ENCODE results near the gene TLE6. TPM values are rescaled to one million over a fixed set of nuclear protein-coding genes. Genes with fewer than 3 reads are reported as not detected.
"Not testable (repeated sequence)": the region's sequence is repeated elsewhere in the genome, so short reads cannot be mapped to it uniquely, and the experiment has no call there.

TLE6 gene
- 1 to 10 TPM; 4.4 to 5.4 TPM for total RNA-seq

- Mint-ChIP-seq H3K27me3 (peaks cover 19% of the 10 kb centered on the region), H3K27ac (peak within 1 kb of the TSS; percentile 96), H3K36me3 (peaks cover 1% of the 10 kb centered on the region), H3K4me3 (peak within 1 kb of the TSS; percentile 99), H3K9me3 (no peaks in the 10 kb centered on the region), H3K4me1 (peaks cover 16% of the 10 kb centered on the region)
- POLR2A ChIA-PET, result interaction anchor here (0.6 to 2.2 kb wide), 7 partner anchors 27 to 458 kb away, joined by 3 to 12 read pairs (median 4); no protein-coding TSS in a partner anchor
- peak; percentile 100 for ATAC-seq (ENCODE audit: low read depth)
- peak; percentile 94 for DNase-seq
Measured at GRCh38 chr19:2977001-2977745, at the start of gene TLE6. Gene TLE6, plus strand, starts transcription at chr19:2977564. Its CDS starts 670 bp downstream, at chr19:2978234.

DNA sequence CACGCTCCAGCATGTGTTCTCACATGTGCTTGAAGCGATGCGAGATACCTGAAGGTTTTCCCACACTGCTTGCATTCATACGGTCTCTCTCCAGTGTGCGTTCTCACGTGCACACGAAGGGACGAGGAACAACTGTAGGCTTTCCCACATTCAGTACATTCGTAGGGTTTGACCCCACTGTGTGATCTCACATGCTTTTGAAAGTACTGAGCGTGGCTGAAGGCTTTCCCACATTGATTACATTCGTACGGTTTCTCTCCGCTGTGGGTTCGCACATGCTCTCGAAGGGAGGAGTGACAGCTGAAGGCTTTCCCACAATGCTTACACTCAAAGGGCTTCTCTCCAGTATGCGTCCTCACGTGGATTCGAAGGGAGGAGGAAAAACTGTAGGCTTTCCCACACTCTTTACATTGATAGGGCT, 43.9 kb upstream of the TLE6 start:
- Mint-ChIP-seq H3K27ac (no peak overlapping the region), H3K9me3 (peaks cover 32% of the 10 kb centered on the region), H3K4me1 (no peaks in the 10 kb centered on the region), H3K27me3 (no peaks in the 10 kb centered on the region), H3K4me3 (no peak overlapping the region), H3K36me3 (peaks cover 65% of the 10 kb centered on the region)
- ATAC-seq (ENCODE audit: low read depth) (no peak), DNase-seq (no peak)
- POLR2A ChIA-PET, result interaction anchor here (0.7 kb wide), 1 partner anchor 14 kb away, joined by 3 read pairs; no protein-coding TSS in a partner anchor

DNA sequence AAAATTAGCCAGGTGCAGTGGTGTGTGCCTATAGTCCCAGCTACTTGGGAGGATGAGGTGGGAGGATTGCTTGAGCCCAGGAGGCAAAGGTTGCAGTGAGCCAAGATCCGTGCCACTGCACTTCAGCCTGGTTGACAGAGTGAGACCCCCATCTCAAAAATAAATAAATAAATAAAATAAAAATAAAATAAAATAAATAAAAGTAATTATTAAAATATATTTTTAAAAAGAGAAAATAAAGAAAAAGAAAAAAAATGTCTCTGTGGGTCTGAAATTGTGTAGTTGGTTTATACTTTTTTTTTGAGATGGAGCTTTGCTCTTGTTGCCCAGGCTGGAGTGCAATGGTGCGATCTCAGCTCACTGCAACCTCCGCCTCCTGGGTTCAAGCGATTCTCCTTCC, 41.5 kb upstream of the TLE6 start:
- H3K4me3 Mint-ChIP-seq; H3K27ac Mint-ChIP-seq; POLR2A ChIA-PET; DNase-seq; H3K27me3 Mint-ChIP-seq; H3K4me1 Mint-ChIP-seq; ATAC-seq (ENCODE audit: low read depth): not testable (repeated sequence)
- H3K36me3 Mint-ChIP-seq, result peaks cover 66% of the 10 kb centered on the region
- H3K9me3 Mint-ChIP-seq, result peaks cover 27% of the 10 kb centered on the region

DNA sequence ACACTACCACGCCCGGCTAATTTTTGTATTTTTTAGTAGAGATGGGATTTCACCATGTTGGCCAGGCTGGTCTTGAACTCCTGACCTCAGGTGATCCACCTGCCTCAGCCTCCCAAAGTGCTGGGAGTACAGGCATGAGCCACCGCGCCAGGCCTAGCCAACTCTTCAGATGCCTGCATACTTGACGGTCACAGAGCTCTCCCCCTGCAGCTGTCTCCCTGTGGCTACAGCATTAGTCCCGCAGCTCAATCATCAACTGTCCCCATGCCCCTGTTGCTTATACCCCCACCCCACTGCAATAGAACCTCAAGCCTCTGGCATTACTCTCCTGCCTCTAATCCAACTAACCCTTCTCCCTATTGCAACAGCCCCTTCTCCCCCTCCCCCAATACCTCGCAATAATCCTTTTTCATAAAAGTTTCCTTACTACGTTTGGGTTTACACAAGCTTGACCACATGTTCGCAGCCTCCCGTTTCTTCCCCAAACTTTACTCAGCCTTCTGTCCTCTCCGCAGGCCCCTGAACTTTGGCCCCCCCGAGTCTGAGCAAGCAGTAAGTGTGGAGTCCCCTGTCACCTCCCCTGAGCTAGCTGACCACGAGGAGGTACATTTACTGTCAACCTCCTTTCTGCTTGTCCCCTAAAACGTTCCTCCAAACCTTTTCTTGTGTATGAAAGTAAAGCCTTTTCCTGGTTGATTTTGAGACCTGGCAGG, 34.3 kb upstream of the TLE6 start:
- Mint-ChIP-seq H3K27ac (no peak overlapping the region), H3K36me3 (peaks cover 11% of the 10 kb centered on the region), H3K4me1 (peaks cover 18% of the 10 kb centered on the region), H3K27me3 (no peaks in the 10 kb centered on the region), H3K9me3 (no peaks in the 10 kb centered on the region), H3K4me3 (peak overlapping the region; percentile 31)
- DNase-seq (no peak), ATAC-seq (ENCODE audit: low read depth) (no peak)
- POLR2A ChIA-PET, result no interaction called here

GRCh38 chr19:2944403-2944774, 33.0 kb upstream of the TLE6 start:
- no peak for ATAC-seq (ENCODE audit: low read depth)
- Mint-ChIP-seq H3K4me1 (peaks cover 23% of the 10 kb centered on the region), H3K27ac (peak overlapping the region; percentile 99), H3K4me3 (peak overlapping the region; percentile 95), H3K9me3 (no peaks in the 10 kb centered on the region), H3K36me3 (peaks cover 6% of the 10 kb centered on the region), H3K27me3 (no peaks in the 10 kb centered on the region)
- DNase-seq, result no peak
- POLR2A ChIA-PET, result interaction anchor here (1.0 to 1.2 kb wide), 2 partner anchors 44 to 103 kb away, joined by 3 to 4 read pairs; partner anchors contain the start of genes ZNF555 and ZNF57

DNA sequence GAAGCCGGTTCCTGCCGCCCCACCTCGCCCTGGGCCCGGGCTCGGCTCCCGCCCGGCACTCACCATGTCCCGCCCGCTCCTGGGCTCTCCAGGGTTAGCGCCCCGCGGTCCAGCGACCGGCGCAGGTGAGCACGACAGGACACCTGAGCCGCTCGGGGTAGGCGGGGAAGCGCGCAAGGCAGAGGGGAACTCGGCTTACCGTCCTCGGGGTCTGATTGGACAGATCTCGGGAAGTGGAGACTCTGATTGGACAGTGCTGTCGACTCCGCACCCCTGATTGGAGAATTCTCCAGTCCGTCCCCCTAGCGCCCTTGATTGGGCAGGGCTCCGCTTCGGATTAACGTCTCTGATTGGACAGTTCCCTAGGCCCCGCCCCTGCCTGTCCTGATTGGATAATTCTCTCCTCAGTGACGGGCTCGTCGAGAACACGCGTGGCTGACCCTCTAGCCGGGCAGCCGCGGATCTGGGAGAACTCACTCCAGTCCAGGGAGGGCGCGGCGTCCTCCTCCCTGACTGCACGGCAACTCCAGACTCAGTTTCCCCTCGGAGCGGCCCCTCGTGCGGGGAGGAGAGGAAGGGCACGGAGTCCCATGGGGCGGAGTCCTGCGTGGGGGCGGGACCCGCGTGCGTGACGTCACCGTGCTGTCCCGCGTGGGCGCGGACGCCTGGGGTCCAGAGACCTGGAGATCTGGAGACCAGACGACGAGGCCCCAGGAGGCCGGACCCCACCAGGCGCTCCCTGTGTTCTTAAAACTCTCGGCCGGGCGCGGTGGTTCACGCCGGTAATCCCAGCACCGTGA, 32.4 kb upstream of the TLE6 start, which contains the start of gene ZNF77:
TSS of gene ZNF77 (minus strand) at position 197 of the 800 bp plus-strand sequence. CDS start at position 66, 131 bp downstream.
- no peaks in the 10 kb centered on the region for H3K27me3 Mint-ChIP-seq
- POLR2A ChIA-PET, result interaction anchor here (1.0 to 1.2 kb wide), 2 partner anchors 44 to 104 kb away, joined by 3 to 4 read pairs; partner anchors contain the start of genes ZNF555 and ZNF57
- DNase-seq (peak; percentile 96), ATAC-seq (ENCODE audit: low read depth) (peak; percentile 99)
- peaks cover 3% of the 10 kb centered on the region for H3K36me3 Mint-ChIP-seq
- H3K4me1 Mint-ChIP-seq, result peaks cover 29% of the 10 kb centered on the region
- no peaks in the 10 kb centered on the region for H3K9me3 Mint-ChIP-seq
- peak within 1 kb of the TSS; percentile 99 for H3K27ac Mint-ChIP-seq
- H3K4me3 Mint-ChIP-seq, result peak within 1 kb of the TSS; percentile 95

DNA sequence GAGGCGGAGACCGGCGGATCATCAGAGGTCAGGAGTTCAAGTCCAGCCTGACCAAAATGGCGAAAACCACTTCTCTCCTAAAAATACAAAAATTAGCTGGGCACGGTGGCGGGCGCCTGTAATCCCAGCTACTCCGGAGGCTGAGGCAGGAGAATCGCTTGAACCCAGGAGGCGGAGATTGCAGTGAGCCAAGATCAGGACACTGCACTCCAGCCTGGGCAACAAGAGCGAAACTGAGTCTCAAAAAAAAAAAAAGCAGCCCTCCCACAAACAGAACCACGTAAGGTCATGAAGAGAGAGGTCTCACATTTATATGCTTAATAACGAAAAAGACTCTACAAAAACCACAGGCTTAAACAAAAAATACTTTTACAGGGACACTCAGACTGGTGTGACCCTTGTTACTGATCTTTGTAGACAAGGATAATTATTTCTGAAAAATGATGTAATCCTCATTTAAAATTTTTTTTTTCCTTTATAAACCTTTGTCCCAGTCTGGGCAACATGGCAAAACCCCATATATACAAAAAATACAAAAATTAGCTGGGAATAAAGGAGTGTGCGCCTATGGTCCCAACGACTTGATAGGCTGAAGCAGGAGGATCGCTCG, 31.7 kb upstream of the TLE6 start:
- H3K9me3 Mint-ChIP-seq, result no peaks in the 10 kb centered on the region
- peak overlapping the region; percentile 99 for H3K27ac Mint-ChIP-seq
- ATAC-seq (ENCODE audit: low read depth) (no peak), DNase-seq (no peak)
- peak overlapping the region; percentile 95 for H3K4me3 Mint-ChIP-seq
- POLR2A ChIA-PET, result interaction anchor here (1.2 kb wide), 1 partner anchor 105 kb away, joined by 4 read pairs; the partner anchor contains the start of gene ZNF555
- H3K4me1 Mint-ChIP-seq, result peaks cover 29% of the 10 kb centered on the region
- no peaks in the 10 kb centered on the region for H3K27me3 Mint-ChIP-seq
- H3K36me3 Mint-ChIP-seq, result peaks cover 3% of the 10 kb centered on the region

- DNase-seq (no peak), ATAC-seq (ENCODE audit: low read depth) (peak; percentile 5)
- POLR2A ChIA-PET, result interaction anchor here (0.6 to 1.7 kb wide), 7 partner anchors 27 to 213 kb away, joined by 3 to 14 read pairs (median 8); partner anchors contain the start of genes TLE5, TLE6 and ZNF57
- Mint-ChIP-seq H3K9me3 (no peaks in the 10 kb centered on the region), H3K4me1 (peaks cover 24% of the 10 kb centered on the region), H3K4me3 (peak overlapping the region; percentile 91), H3K36me3 (peaks cover 3% of the 10 kb centered on the region), H3K27ac (peak overlapping the region; percentile 93), H3K27me3 (peaks cover 3% of the 10 kb centered on the region)
Measured at GRCh38 chr19:2949939-2950285, 27.5 kb upstream of the TLE6 start.

DNA sequence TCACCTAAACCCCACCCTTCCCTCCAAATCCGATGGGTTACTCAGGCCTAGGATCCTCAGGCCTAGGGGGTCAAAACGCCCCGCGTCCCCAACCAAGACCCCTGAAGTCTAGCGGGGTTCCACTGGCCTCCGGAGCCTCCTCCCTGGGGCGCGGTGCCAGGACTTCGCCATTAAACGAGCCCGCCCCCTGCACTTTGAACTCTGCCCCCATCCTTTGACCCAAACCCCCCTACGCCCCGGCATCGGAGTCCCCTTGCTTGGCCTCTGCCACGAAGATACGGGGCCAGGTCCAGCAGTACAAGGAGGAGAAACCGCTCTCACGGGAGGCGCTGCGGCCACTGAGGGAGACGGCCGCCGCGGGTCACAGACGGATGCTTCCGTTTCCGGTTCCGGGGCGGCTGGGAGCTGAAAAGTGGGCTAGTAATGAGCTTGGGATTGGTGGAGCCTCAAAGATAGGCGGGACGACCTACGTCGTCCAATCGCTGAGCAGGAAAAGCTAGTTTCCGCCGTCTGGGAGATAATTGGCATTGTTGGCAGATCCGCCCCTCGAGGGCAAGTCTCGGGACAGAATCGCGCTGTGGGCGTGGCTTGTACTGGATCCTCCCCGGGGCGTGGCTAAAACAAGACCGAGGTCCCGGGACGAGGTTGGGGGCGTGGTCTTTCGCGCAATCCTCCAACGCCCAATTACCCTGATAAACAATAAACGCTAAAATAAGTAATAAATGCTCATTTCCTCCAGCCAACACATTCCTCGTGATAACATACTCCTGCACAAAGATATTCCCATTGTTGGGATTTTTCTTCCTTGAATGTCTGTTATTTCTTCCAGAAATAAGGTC, 26.9 kb upstream of the TLE6 start:
- ATAC-seq (ENCODE audit: low read depth) (peak; percentile 98), DNase-seq (peak; percentile 99)
- POLR2A ChIA-PET, result interaction anchor here (0.6 to 1.7 kb wide), 14 partner anchors 27 to 632 kb away, joined by 3 to 14 read pairs (median 4); partner anchors contain the start of genes TLE5, TLE6 and ZNF57
- peaks cover 3% of the 10 kb centered on the region for H3K36me3 Mint-ChIP-seq
- peaks cover 3% of the 10 kb centered on the region for H3K27me3 Mint-ChIP-seq
- peak overlapping the region; percentile 91 for H3K4me3 Mint-ChIP-seq
- H3K4me1 Mint-ChIP-seq, result peaks cover 24% of the 10 kb centered on the region
- no peaks in the 10 kb centered on the region for H3K9me3 Mint-ChIP-seq
- peak overlapping the region; percentile 93 for H3K27ac Mint-ChIP-seq

- Mint-ChIP-seq H3K4me1 (peaks cover 14% of the 10 kb centered on the region), H3K9me3 (no peaks in the 10 kb centered on the region), H3K27ac (no peak overlapping the region), H3K4me3 (no peak overlapping the region), H3K36me3 (peaks cover 3% of the 10 kb centered on the region), H3K27me3 (peaks cover 4% of the 10 kb centered on the region)
- no peak for DNase-seq
- POLR2A ChIA-PET, result no interaction called here
- no peak for ATAC-seq (ENCODE audit: low read depth)
Measured at GRCh38 chr19:2952953-2953481, 24.3 kb upstream of the TLE6 start.

DNA sequence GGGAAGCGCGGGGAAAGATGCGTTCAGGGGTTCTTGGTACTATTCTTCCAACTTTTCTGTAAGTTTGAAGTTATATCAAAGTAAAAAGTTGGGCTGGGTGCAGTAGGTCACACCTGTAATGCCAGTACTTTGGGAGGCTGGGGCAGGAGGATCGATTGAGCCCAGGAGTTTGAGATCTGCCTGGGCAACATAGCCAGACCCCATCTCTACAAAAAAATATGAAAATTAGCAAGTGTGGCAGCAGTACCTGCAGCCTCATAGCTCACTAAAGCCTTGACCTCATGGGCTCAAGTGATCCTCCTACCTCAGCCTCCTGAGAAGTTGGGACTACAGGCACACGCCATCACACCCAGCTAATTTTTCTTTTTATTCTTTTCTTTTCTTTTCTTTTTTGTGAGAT, 20.2 kb upstream of the TLE6 start:
- H3K36me3 Mint-ChIP-seq, result no peaks in the 10 kb centered on the region
- H3K9me3 Mint-ChIP-seq, result no peaks in the 10 kb centered on the region
- ATAC-seq (ENCODE audit: low read depth), result no peak
- H3K4me1 Mint-ChIP-seq, result peaks cover 5% of the 10 kb centered on the region
- no peak overlapping the region for H3K4me3 Mint-ChIP-seq
- POLR2A ChIA-PET, result no interaction called here
- H3K27ac Mint-ChIP-seq, result no peak overlapping the region
- peaks cover 4% of the 10 kb centered on the region for H3K27me3 Mint-ChIP-seq
- no peak for DNase-seq

- no peak for DNase-seq
- H3K9me3 Mint-ChIP-seq, result no peaks in the 10 kb centered on the region
- ATAC-seq (ENCODE audit: low read depth), result no peak
- no peak overlapping the region for H3K27ac Mint-ChIP-seq
- POLR2A ChIA-PET, result no interaction called here
- H3K4me1 Mint-ChIP-seq, result peaks cover 6% of the 10 kb centered on the region
- no peak overlapping the region for H3K4me3 Mint-ChIP-seq
- no peaks in the 10 kb centered on the region for H3K36me3 Mint-ChIP-seq
- peaks cover 2% of the 10 kb centered on the region for H3K27me3 Mint-ChIP-seq
Measured at GRCh38 chr19:2960120-2960519, 17.2 kb upstream of the TLE6 start.
